ENCODE measurements around the gene ACAN. TPM values are rescaled to one million over a fixed set of nuclear protein-coding genes. Genes with fewer than 3 reads are reported as not detected.

ACAN gene
- total RNA-seq, 1 experiment from 2014 or later = 1.4 TPM

- no peak for TF ChIP-seq MYBL2 (CRISPR knock-in tag; IDR thresholded peaks at IDR 0.05)
- no peak for TF ChIP-seq ATF1 (CRISPR knock-in tag; IDR thresholded peaks at IDR 0.05)
- TF ChIP-seq EMX1 (CRISPR knock-in tag; IDR thresholded peaks at IDR 0.05) = no peak
Observed at GRCh38 chr15:88847144-88847543, 43.9 kb downstream of the ACAN start (continued).

GRCh38 chr15:88848203-88848602, 45.0 kb downstream of the ACAN start:
- POLR2A ChIA-PET = interaction anchor here (0.6 kb wide), 1 partner anchor 331 kb away, joined by 4 read pairs; no protein-coding TSS in a partner anchor
- CTCF ChIA-PET = no interaction called here
- no peak overlapping the region for H3K27ac Mint-ChIP-seq
- TF ChIP-seq ETV6 (CRISPR knock-in tag; IDR thresholded peaks at IDR 0.05) (no peak), USF2 (CRISPR knock-in tag; IDR thresholded peaks at IDR 0.05) (no peak), MLX (CRISPR knock-in tag; IDR thresholded peaks at IDR 0.05) (no peak), SP1 (CRISPR knock-in tag; conservative IDR thresholded peaks at IDR 0.05) (no peak), NR3C1 (CRISPR knock-in tag; conservative IDR thresholded peaks at IDR 0.05; ENCODE audit: low read depth) (no peak), JUN (CRISPR knock-in tag; IDR thresholded peaks at IDR 0.05) (no peak), ERG (CRISPR knock-in tag; IDR thresholded peaks at IDR 0.05) (no peak), E2F5 (CRISPR knock-in tag; IDR thresholded peaks at IDR 0.05) (no peak), ZNF512 (CRISPR knock-in tag; IDR thresholded peaks at IDR 0.05; ENCODE audit: borderline replicate concordance) (no peak), PRDM15 (CRISPR knock-in tag; IDR thresholded peaks at IDR 0.05) (no peak), STAT6 (CRISPR knock-in tag; conservative IDR thresholded peaks at IDR 0.05; ENCODE audit: low read depth) (no peak), CDX4 (CRISPR knock-in tag; IDR thresholded peaks at IDR 0.05; ENCODE audit: borderline replicate concordance) (no peak), NFYB (CRISPR knock-in tag; conservative IDR thresholded peaks at IDR 0.05; ENCODE audit: low read depth) (no peak), GABPB1 (CRISPR knock-in tag; IDR thresholded peaks at IDR 0.05) (no peak), ZNF396 (CRISPR knock-in tag; IDR thresholded peaks at IDR 0.05; ENCODE audit: borderline replicate concordance) (no peak), SOX15 (CRISPR knock-in tag; IDR thresholded peaks at IDR 0.05) (no peak), ZNF263 (CRISPR knock-in tag; IDR thresholded peaks at IDR 0.05; ENCODE audit: low read depth) (no peak), ZNF219 (CRISPR knock-in tag; IDR thresholded peaks at IDR 0.05; ENCODE audit: borderline replicate concordance) (no peak), ZNF671 (CRISPR knock-in tag; IDR thresholded peaks at IDR 0.05) (no peak)

More at GRCh38 chr15:88848203-88848602, 45.0 kb downstream of the ACAN start:
- Mint-ChIP-seq H3K36me3 (no peaks in the 10 kb centered on the region), H3K9me3 (0 out of 2 replicates have a peak, but pooled peaks cover 3% of the 10 kb centered on the region), H3K4me3 (no peak overlapping the region), H3K4me1 (no peaks in the 10 kb centered on the region), H3K27me3 (ENCODE audit: low read depth) (no peaks in the 10 kb centered on the region; the same call in 1 of the 2 replicates)
- ATAC-seq (no peak), DNase-seq (ENCODE audit: low spot score) (no peak)

Data from WTC11 (cell line).